Measurements from ENCODE around the gene TMEM271. TPM values are rescaled to one million over a fixed set of nuclear protein-coding genes. Genes with fewer than 3 reads are reported as not detected.

Gene TMEM271
- total and polyA plus RNA-seq, 2 experiments from 2014 or later = not detected

DNA sequence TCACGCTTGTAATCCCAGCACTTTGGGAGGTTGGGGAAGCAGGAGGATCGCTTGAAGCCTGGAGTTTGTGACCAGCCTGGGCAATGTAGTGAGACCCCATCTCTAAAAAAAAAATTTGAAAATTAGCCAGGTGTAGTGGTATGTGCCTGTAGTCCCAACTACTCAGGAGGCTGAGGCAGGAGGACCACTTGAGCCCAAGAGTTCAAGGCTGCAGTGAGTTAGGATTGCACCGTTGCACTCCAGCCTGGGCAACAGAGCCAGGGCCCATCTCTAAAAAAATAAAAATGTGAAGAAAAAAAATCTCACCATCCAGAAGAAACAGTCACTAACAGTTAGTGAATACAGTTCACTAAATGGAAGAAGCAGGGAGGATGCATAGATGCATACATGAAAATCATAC lies 34.8 kb downstream of the TMEM271 start:
- H3K9me2 ChIP-seq (replicated peaks; ENCODE audit: insufficient read depth) = no peaks in the 10 kb centered on the region
- no peak for DNase-seq (ENCODE audit: low spot score)
- H4K20me1 ChIP-seq (ENCODE audit: insufficient read depth, poor library complexity, severe bottlenecking) = no peaks in the 10 kb centered on the region
- WGBS (ENCODE audit: low lambda C conversion rate, missing lambda C conversion rate) = 99% methylated on average over 3 of the region's 3 CpGs
- H3K9me3 ChIP-seq (ENCODE audit: low read depth) = no peaks in the 10 kb centered on the region
- TF ChIP-seq CTCF (IDR thresholded peaks at IDR 0.05; ENCODE audit: poor library complexity) (no peak), EZH2phosphoT487 (IDR thresholded peaks at IDR 0.05; ENCODE audit: low read depth, severe bottlenecking, unreplicated experiment) (no peak), EZH2 (IDR thresholded peaks at IDR 0.05; ENCODE audit: borderline replicate concordance) (no peak)
- no peaks in the 10 kb centered on the region for H3K79me2 ChIP-seq
- no peak overlapping the region for H3K4me2 ChIP-seq
- no peak overlapping the region for H2AFZ ChIP-seq
- no peaks in the 10 kb centered on the region for H3K36me3 ChIP-seq (replicated peaks; ENCODE audit: insufficient read depth, low read depth)
- no peak overlapping the region for H3K4me3 ChIP-seq
- no peak overlapping the region for H3K27ac ChIP-seq
- H3K4me1 ChIP-seq (ENCODE audit: insufficient read depth) = no peaks in the 10 kb centered on the region
- no peaks in the 10 kb centered on the region for H3K27me3 ChIP-seq

- no peaks in the 10 kb centered on the region for H3K36me3 ChIP-seq (replicated peaks; ENCODE audit: insufficient read depth, low read depth)
- no peak overlapping the region for H3K4me3 ChIP-seq
- H3K4me2 ChIP-seq = no peak overlapping the region
- no peaks in the 10 kb centered on the region for H3K4me1 ChIP-seq (ENCODE audit: insufficient read depth)
- H2AFZ ChIP-seq = no peak overlapping the region
- TF ChIP-seq EZH2phosphoT487 (IDR thresholded peaks at IDR 0.05; ENCODE audit: low read depth, severe bottlenecking, unreplicated experiment) (no peak), CTCF (IDR thresholded peaks at IDR 0.05; ENCODE audit: poor library complexity) (no peak), EZH2 (IDR thresholded peaks at IDR 0.05; ENCODE audit: borderline replicate concordance) (no peak)
- H3K79me2 ChIP-seq = no peaks in the 10 kb centered on the region
- H3K27ac ChIP-seq = no peak overlapping the region
- H4K20me1 ChIP-seq (ENCODE audit: insufficient read depth, poor library complexity, severe bottlenecking) = no peaks in the 10 kb centered on the region
- H3K9me3 ChIP-seq (ENCODE audit: low read depth) = no peaks in the 10 kb centered on the region
- DNase-seq (ENCODE audit: low spot score) = no peak
- WGBS (ENCODE audit: low lambda C conversion rate, missing lambda C conversion rate) = 96% methylated on average over 8 of the region's 8 CpGs
- H3K27me3 ChIP-seq = no peaks in the 10 kb centered on the region
- H3K9me2 ChIP-seq (replicated peaks; ENCODE audit: insufficient read depth) = no peaks in the 10 kb centered on the region
These were observed 37.5 kb downstream of the TMEM271 start for GRCh38 chr4:538542-539142.

GRCh38 chr4:537436-538264 lies 38.4 kb downstream of the TMEM271 start:
- H3K27ac ChIP-seq = no peak overlapping the region
- H3K4me1 ChIP-seq (ENCODE audit: insufficient read depth) = no peaks in the 10 kb centered on the region
- TF ChIP-seq EZH2 (IDR thresholded peaks at IDR 0.05; ENCODE audit: borderline replicate concordance) (no peak), EZH2phosphoT487 (IDR thresholded peaks at IDR 0.05; ENCODE audit: low read depth, severe bottlenecking, unreplicated experiment) (no peak), CTCF (IDR thresholded peaks at IDR 0.05; ENCODE audit: poor library complexity) (no peak)
- H2AFZ ChIP-seq = no peak overlapping the region
- H3K27me3 ChIP-seq = no peaks in the 10 kb centered on the region
- no peaks in the 10 kb centered on the region for H3K9me2 ChIP-seq (replicated peaks; ENCODE audit: insufficient read depth)
- H3K4me3 ChIP-seq = no peak overlapping the region
- H3K4me2 ChIP-seq = no peak overlapping the region
- H3K79me2 ChIP-seq = no peaks in the 10 kb centered on the region
- no peak for DNase-seq (ENCODE audit: low spot score)
- H4K20me1 ChIP-seq (ENCODE audit: insufficient read depth, poor library complexity, severe bottlenecking) = no peaks in the 10 kb centered on the region
- no peaks in the 10 kb centered on the region for H3K9me3 ChIP-seq (ENCODE audit: low read depth)
- no peaks in the 10 kb centered on the region for H3K36me3 ChIP-seq (replicated peaks; ENCODE audit: insufficient read depth, low read depth)
- 95% methylated on average over 21 of the region's 21 CpGs for WGBS (ENCODE audit: low lambda C conversion rate, missing lambda C conversion rate)
